CD4-positive, alpha-beta T cell treated with Interleukin-1 beta for 1 hour (primary cell): ENCODE measurements around the gene ALDH3B1.

Source experiments
- DNase-seq, 2 donors: peaks; one replicate each; pipeline ENCODE4 v3.0.0-alpha.2; 2020 to 2022

ALDH3B1 gene

DNA sequence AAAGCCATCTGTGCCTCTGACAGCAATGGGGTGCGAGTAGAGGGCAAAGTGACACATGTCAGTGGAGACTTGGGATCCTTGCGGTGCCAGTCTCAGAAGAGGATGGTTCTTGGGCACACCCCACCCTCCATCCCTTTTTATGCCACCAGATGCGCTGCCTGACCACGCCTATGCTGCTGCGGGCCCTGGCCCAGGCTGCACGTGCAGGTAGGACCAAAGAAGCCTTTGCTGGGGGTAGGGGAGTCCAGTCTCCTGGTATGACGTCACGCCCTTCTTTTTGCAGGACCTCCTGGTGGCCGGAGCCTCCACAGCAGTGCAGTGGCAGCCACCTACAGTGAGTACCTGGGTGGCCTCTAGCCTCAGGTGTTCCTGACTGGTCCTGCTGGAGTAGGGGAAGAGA is 21.9 kb downstream of the ALDH3B1 start:
- DNase-seq, result no peak

DNA sequence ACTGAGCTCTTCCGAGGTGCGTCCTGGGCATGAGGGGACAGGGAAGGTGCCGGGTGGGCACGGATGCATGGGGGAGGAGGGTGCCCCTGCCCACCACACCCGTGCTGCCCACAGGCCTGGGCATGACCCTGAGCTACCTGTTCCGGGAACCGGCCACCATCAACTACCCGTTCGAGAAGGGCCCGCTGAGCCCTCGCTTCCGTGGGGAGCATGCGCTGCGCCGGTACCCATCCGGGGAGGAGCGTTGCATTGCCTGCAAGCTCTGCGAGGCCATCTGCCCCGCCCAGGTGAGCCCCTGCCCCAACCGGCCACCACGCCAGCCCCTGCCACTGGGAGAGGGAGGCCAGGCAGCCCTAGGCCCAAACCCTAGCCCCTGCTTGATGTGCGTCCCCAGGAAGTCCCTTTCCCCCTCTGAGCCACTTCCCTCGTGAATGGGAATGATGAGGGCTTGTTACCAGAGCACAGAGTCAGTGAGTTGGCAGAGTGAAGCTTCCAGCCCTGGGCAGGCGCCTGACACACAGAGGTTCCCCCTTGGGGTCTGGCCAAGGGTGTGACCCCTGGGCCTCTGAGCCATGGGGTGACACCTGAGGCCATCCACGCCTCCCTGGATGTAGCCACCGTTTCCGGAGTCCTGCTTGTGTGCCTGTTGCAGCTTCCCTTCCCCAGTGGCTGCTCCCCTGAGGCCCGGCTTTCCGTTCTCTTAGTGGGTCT is 23.0 kb downstream of the ALDH3B1 start:
- DNase-seq, result no peak

DNA sequence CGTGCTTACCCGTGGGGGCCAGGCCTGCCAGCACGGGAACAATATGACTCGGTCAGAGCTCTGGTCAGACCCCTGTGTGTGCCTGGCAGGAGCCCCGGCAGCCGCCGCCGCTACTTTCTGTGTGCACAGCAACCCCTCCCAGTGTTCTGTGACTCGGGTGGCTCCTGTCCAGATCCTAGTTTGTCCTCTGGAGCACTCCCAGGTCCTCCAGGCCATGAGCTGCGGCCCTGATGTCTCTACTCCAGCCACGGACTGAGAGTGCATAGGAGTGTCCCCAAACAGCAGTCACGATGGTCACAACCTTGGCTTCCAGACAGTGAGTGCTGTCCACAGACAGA is 23.6 kb downstream of the ALDH3B1 start:
- DNase-seq, result no peak

DNA sequence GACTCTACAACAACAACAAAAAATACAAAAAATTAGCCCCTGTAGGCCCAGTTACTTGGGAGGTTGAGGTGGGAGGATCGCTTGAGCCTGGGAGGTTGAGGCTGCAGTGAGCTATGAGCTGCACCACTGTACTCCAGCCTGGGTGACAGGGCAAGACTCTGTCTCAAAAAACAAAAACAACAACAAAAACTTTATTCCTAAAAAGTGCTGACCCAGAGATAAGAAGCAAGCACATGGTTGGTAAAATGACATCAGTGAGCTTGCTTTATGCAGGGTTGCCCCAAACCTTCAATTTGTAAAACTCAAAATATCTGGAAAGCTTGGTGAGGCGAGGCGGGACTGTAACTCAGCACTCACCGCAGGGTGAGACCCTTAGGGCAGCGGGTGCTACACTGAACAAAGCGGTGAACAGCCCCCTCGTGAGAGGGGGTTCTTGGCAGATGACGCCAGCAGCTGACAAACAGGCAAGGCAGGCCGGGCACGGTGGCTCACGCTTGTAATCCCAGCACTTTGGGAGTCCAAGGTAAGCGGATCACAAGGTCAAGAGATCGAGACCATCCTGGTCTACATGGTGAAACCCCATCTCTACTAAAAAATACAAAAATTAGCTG is 25.2 kb downstream of the ALDH3B1 start:
- no peak for DNase-seq

DNA sequence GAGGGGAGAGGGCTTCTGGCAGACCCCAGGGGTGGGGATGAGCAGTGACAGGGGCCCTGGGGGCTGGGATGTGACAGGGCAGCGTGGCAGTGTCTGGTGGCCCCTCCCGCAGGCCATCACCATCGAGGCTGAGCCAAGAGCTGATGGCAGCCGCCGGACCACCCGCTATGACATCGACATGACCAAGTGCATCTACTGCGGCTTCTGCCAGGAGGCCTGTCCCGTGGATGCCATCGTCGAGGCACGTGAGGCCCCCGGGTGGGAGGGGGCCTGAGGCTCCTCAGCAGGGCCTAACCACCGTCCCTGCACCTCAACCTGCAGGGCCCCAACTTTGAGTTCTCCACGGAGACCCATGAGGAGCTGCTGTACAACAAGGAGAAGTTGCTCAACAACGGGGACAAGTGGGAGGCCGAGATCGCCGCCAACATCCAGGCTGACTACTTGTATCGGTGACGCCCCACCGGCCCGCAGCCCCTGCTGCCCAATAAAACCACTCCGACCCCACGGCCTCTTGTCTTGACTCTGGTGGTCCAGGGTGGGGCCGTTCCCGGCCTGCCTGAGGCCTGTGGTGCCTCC is 26.1 kb downstream of the ALDH3B1 start:
- DNase-seq, result peak in 1 of 2 donors; percentile 44

DNA sequence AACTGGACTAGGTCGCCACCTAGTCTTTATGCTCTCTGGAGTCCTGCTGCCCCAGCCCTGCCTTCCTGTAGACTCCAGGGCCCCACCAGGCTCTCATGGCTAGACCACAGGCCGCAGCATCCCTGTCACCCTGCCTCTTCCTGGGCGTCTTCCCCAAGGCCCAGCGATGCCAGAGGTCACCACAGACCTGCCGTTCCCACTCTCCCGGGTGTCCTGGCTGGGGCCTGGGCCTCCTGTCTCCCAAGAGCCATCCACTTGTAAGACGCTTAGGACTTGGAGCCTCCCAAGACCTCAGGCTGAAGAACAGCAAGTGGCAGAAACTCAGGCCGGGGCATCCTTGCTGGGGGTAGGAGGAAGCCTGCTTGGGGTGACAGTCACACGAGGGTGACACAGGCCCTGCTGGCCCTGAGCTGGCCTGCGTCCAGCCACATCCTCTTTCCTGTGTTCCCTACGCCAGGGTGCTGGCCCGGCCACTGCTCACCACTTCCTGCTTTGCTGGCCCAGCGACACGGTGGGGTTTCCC is 26.7 kb downstream of the ALDH3B1 start:
- DNase-seq, result peak; percentile 34 to 80

DNA sequence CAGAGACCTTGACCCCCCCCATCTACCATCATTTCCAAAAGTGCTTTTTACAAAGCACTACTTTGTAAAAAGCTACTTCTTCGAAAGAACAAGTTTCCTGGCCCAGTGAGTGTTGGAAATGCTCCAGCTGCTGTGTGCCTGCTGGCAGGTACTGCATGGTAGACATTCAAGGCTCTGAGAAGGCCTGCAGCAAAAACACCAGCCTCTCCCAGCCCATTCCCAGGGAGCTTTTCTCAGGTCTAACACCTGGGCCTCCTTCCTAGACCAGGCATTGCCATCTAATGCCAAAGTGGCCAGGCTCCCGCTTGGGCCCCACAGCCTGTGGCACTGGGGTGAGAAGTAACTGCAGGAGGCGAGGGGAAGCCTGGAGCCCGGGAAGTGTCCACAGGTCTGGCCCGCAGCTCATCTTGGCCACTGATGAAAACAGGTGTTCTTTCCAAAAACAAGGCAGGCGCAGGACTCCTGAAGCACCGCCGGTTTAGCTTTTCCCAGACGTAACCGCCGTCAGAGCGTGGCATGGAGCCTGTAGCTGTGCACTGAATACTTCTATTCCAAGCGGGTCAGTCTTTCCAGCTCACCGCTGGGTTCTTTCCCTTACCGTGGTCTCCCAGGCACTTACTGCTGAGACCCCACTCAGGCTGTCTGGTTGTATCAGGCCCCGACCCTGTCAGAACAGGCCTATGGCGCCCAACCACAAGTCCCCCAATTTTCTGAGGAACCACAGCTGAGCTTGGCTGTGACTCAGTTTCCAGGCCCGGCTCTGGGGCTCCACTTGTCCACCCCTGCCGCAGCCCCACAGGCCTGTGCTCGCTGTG is 27.5 kb downstream of the ALDH3B1 start:
- DNase-seq, result no peak

DNA sequence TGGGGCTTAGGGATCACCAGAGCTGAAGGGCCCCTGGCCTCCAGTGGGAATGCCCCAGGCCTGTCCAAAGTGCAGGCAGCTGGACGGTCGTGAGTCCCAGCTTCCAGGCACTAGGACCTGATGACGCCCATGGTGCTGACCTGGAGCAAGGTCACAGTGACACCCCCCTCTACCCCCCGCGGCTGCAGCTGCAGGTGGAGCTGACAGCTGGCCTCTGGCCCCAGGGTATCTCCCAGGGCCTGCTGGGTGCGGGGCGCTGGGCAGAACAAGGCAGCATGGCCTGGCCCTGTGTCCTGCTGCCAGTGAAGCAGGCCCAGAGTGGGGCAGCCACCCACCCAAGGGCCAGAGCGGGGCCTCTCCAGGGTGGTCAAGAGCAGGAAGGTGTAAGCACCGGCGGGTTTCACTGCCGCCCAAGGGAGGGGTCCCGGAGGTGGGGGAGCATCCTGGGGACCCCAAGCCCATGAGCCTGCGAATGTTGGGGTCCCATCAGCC is 28.1 kb downstream of the ALDH3B1 start:
- no peak for DNase-seq

DNA sequence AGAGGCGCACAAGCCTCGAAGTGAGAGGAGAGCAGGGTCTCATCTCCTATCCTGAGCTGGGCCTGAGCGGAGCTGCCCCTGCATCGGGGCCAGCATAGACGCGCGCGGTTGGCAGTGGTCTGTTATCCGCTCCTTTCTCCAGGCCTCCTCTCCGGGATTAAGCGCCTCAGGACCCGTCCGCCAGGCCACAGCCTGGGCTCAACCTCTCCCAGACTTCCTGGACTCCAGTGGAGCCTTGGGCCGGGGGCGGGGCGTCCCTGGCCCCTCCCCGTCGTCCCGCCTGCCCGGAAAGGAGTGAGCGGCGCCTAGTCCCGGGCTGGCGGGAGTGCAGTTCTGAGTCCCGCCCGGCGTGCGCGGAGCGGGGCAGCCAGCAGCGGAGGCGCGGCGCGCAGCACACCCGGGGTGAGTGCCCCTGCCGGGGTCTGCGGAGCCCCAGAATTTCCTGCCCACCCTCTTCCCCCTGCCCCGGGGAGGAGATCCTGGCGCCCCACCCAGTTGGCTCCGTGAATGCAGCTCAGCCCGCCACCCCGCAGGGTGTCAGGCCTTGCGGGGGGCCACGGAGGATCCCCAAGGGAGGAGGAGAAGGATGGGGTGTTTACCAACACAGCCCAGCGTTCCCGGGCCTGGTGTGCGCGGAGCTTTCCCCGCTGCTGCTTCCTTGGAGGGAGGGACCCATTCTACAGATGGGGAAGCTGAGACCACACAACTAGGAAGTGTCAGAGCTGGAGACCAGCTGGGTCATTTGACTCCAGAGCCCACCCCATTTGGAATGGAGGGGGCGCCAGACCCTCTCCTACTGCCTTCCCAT is 28.8 kb downstream of the ALDH3B1 start, which contains the start of gene TCIRG1:
Gene TCIRG1, plus strand, starts transcription at position 308 of the 808 bp plus-strand sequence. CDS start 2,247 bp downstream, outside the sequence.
- peak; percentile 57 to 65 for DNase-seq

DNA sequence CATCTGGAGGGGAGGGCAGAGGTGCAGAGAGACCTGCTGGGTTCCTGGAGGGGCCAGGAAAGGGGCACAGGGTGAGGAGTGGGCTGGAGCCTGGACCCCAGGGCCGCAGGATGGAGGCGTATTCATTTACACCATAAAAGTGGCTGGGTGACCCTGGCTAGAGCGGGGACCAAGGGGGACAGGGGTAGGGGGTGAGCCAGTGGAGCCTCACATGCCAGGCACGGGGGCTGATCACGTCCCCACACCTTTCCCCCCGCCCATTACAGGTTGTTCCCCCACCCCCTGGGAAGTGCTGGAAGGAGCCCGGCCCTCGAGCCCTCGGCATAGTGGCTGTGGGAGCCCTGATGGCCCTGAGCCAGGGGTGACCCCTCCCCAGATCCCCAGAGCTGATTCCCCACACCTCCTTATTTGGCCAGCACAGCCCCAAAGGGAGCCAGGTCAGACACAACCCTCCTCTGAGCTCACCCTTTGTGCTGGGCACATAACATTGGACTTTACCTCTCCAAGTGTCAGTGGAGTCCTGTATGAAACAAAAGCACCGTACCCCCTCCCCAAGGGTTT is 29.5 kb downstream of the ALDH3B1 start:
- DNase-seq, result peak in 1 of 2 donors; percentile 4

DNA sequence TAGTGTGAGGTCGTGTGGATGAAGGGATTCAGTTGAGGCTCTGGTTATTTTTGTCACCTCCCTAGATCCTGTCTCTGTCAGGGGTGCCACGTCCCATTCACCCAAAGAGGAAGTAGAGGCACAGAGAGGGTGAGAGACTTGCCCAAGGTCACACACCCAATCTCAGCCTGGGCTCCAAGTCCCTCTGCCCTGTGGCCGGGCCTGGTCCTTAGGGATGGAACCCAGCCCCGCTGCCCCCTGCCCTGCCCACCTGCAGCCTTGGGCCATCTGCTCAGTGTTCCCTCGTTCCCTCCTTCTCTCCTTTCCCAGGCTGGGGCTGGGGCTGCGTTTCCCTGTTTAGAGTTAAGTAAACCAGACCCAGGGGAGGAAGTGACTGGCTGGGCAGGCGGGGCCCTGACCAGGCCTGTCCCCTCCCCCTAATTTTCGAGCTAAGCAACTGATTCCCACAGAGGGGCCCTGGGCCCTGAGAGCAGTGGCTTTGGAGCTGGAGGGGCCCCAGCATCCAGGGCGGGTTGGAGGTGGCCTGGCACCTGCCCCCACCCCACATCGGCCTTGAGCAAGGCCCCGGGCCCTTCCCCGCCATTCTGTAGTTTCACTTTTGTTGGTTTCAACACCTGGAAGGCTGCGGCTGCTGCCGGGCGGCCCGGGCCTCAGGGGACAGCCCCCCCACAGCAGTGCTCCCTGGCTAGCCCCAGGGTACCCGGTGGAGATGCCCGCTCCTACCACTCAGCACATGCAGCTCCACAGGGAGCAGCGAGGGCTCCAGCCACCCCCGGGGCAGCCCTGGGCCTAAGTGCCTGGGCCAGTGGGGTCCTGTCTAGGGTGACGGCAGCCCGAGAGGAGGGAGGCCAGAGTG is 30.2 kb downstream of the ALDH3B1 start:
- DNase-seq, result peak; percentile 51 to 58

DNA sequence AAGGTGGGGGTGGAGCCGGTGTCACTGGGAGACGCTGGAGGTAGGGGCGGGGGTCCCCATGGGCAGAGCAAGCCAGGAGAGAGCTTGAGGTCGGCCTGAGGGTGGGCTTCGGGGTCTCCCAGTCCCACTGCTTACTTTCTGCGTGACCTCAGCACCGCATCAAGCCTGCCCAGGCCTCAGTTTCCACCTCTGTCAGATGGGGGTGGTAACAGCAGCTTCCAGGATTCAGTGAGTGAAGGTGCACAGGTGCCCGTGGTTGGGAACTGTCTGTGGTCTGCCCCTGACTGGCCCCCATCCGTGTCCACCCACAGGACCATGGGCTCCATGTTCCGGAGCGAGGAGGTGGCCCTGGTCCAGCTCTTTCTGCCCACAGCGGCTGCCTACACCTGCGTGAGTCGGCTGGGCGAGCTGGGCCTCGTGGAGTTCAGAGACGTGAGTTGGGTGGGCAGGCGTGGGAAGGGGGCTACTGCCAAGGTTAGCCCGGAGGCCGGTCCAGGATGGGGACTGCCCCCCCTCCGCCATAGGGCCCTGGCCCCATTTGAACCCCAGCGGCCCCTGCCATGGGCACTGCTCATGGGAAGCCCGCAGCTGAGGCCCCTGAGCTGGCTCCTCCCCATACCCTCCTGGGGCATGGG is 30.9 kb downstream of the ALDH3B1 start:
- DNase-seq, result no peak

DNA sequence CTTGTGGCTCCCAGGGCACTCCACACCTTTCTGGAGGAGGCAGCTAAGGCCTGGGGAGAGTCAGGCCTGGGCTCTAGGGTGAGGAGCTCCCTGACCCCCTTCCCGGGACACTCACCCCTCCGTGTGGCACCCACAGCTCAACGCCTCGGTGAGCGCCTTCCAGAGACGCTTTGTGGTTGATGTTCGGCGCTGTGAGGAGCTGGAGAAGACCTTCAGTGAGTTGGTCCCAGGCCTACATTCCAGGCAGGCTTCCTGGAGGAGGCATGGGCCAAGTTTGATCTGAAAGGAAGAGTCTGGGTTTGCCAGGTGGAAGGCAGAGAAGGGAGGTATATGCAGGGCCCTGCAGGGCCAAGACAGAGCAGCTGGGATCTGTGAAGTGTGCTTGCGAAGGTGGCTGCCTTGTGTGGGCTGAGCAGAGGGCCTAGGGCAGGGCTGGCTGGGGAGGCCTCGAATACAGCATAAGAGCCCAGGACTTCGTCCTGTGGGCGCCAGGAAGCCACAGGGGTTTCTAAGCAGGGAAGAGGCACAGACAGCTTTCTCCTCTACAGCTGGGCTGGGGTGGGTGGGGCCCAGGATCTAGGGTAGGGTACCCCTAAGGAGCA is 31.6 kb downstream of the ALDH3B1 start:
- DNase-seq, result no peak

DNA sequence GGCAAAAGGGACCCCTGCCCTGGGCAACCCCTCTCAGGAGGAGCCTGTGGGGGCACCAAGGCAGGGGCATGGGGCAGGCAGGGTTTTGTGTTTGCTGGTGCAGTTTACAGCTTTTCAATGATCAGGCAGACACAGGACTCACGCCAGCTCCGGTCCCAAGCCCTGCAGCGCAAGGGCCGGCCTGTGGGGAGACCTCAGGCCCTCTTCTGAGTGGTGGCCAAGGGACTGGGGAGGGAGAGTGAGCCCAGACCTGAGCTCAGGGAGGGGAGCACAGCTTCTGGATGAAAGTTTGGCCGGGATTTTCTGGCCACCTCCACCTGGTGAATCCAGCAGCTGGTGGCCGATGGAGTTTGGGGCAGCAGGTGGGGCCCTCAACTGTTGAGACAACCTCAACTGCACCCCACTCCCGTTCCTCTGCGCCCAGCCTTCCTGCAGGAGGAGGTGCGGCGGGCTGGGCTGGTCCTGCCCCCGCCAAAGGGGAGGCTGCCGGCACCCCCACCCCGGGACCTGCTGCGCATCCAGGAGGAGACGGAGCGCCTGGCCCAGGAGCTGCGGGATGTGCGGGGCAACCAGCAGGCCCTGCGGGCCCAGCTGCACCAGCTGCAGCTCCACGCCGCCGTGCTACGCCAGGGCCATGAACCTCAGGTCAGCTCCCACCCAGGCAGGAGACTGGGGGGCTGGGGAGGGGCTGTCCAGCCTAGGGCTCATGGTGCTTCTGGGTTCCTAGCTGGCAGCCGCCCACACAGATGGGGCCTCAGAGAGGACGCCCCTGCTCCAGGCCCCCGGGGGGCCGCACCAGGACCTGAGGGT is 32.3 kb downstream of the ALDH3B1 start:
- DNase-seq, result no peak

DNA sequence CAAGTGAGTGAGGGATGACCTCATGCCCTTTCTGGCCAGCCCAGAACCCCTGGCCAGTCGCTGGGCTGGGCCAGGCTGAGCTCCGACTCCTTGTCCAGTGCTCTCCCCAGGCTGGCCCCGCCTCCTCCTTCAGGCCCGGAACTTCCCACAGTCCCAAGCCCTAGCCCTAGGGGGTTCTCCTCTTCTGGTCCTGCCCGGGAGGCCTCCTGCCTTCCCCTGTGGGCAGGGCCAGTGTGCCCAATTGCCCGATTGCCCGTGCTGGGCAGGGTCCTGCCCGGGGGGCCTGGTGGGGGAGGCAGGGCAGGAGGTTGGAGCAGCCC is 32.9 kb downstream of the ALDH3B1 start:
- DNase-seq, result no peak

DNA sequence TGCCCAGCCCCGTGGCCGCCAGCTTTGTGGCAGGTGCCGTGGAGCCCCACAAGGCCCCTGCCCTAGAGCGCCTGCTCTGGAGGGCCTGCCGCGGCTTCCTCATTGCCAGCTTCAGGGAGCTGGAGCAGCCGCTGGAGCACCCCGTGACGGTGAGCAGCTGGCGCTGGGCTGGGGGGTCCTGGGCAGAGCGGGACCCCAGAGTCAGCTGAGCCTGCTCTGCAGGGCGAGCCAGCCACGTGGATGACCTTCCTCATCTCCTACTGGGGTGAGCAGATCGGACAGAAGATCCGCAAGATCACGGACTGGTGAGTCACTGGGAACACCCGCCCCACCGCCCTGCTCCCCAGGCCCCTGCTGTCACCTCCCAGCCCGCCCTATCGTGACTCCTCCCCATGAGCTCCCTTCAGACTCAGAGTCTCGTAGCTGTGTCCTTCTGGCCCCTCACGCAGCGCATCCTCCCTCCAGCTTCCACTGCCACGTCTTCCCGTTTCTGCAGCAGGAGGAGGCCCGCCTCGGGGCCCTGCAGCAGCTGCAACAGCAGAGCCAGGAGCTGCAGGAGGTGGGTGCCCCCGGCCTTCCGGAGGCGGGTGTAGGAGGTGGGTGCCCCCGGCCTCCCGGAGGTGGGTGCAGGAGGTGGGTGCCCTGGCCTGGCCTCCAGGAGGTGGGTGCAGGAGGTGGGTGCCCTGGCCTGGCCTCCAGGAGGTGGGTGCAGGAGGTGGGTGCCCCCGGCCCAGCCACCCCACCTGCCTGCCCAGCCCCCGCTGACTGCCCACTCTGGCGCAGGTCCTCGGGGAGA is 33.4 kb downstream of the ALDH3B1 start:
- DNase-seq, result no peak

DNA sequence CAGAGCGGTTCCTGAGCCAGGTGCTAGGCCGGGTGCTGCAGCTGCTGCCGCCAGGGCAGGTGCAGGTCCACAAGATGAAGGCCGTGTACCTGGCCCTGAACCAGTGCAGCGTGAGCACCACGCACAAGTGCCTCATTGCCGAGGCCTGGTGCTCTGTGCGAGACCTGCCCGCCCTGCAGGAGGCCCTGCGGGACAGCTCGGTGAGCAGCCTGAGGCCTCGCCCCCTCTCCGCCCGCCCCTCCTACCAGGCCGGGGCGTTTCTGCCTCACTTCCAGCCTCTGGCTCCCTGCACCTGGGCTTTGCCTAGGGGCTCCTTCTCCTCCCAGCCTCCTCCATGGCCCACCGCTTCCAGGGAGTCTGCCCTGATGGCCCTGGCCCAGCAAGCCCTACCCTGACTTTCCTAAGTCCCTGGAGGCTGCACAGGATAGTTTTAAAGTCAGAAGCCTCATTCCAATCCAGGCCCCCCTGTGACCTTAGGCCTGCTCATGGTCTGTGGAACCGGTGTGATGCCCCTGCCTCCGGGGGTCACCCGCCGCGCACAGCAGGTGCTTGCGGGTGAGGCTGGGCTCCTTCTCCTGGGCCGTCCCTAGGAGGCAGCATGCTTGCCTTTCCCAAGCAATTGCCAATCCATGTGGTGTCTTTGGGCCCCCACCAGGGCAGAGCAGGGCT is 34.2 kb downstream of the ALDH3B1 start:
- DNase-seq, result no peak

DNA sequence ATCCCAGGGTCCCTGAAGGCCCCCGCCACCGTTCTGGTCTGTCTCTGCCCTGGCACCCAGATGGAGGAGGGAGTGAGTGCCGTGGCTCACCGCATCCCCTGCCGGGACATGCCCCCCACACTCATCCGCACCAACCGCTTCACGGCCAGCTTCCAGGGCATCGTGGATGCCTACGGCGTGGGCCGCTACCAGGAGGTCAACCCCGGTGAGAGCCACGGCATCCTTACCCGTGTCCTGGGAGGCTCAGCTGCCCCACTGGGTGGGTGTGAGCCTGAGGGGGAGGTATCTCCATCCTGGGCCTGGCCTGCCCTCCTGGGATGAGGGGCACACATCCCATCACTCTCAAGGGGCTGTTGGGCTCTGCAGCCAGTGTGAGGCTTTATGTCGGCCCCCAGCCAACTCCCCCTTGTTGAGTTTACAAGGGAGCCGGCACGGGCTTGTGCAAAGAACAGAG is 34.8 kb downstream of the ALDH3B1 start:
- no peak for DNase-seq
